Naive thymus-derived CD4-positive, alpha-beta T cell (primary cell): ENCODE results near the gene NLGN2. TPM values are rescaled to one million over a fixed set of nuclear protein-coding genes. Genes with fewer than 3 reads are reported as not detected.

Experiments
- ATAC-seq: fragments of 150-1000 bp; cut with Tn5 transposase; 2 replicates; pipeline ENCODE4 v1.10.0; 2021; ENCODE audit warnings: mild to moderate bottlenecking, moderate library complexity
- CTCF ChIA-PET: fragments of 350-600 bp; sonication (Branson Sonifier 250); formaldehyde crosslinking; loops from one replicate; lab custom pipeline; 2021; ENCODE audit warnings: antibody characterized with exemption; lab: Charles Lee
- POLR2A ChIA-PET: fragments of 350-600 bp; sonication (Branson Sonifier 250); formaldehyde crosslinking; loops from one replicate; lab custom pipeline; 2021; ENCODE audit warnings: antibody characterized with exemption, inconsistent platforms; lab: Charles Lee
- DNase-seq, 9 donors: peaks; one replicate each; pipeline versions ENCODE4 v3.0.0 to v3.0.0-alpha.2; 2020 to 2022; ENCODE audit warnings: mixed read lengths in 1 of 9
- H3K27ac ChIP-seq: one replicate; pipeline ENCODE4 v1.7.0; 2013; ENCODE audit warnings: mild to moderate bottlenecking, low read depth, low read length, moderate library complexity
- H3K27me3 ChIP-seq, 2 donors: one replicate each; pipeline ENCODE4 v1.7.0; 2013; ENCODE audit warnings: low read length in 2 of 2, mild to moderate bottlenecking in 2 of 2, moderate library complexity in 2 of 2; ENCODE audit not compliant: control insufficient read depth in 2 of 2, insufficient read depth in 2 of 2
- H3K36me3 ChIP-seq, 3 experiments: 1 replicate in 2 of 3; 2 replicates in 1 of 3; pipeline ENCODE4 v1.7.0; 2013; ENCODE audit warnings: low read length in 3 of 3, mild to moderate bottlenecking in 3 of 3, moderate library complexity in 1 of 3; ENCODE audit not compliant: insufficient read depth in 3 of 3, control insufficient read depth in 2 of 3
- H3K4me1 ChIP-seq, 2 donors: one replicate each; pipeline ENCODE4 v1.7.0; 2013; ENCODE audit warnings: low read length in 2 of 2, mild to moderate bottlenecking in 2 of 2, moderate library complexity in 1 of 2; ENCODE audit not compliant: control insufficient read depth in 2 of 2, insufficient read depth in 2 of 2
- H3K4me3 ChIP-seq: 2 replicates; pipeline ENCODE4 v1.7.0; 2013; ENCODE audit warnings: mild to moderate bottlenecking, low read length
- H3K9me3 ChIP-seq, 3 experiments: 1 replicate in 2 of 3; 2 replicates in 1 of 3; pipeline ENCODE4 v1.7.0; 2013; ENCODE audit warnings: low read length in 3 of 3; ENCODE audit not compliant: control insufficient read depth in 2 of 3
- H3K27ac Mint-ChIP-seq, 9 donors: one replicate each; pipeline ENCODE4 v1.8.0; 2020 to 2022; ENCODE audit warnings: mixed read lengths in 9 of 9, mild to moderate bottlenecking in 8 of 9, moderate library complexity in 5 of 9, inconsistent platforms in 2 of 9
- H3K27me3 Mint-ChIP-seq, 5 donors: one replicate each; pipeline ENCODE4 v1.8.0; 2021 to 2022; ENCODE audit warnings: mixed read lengths in 5 of 5, mild to moderate bottlenecking in 1 of 5
- H3K36me3 Mint-ChIP-seq, 5 donors: one replicate each; pipeline ENCODE4 v1.8.0; 2020 to 2022; ENCODE audit warnings: mixed read lengths in 5 of 5, mild to moderate bottlenecking in 3 of 5, inconsistent platforms in 1 of 5
- H3K4me1 Mint-ChIP-seq, 7 donors: one replicate each; pipeline ENCODE4 v1.8.0; 2020 to 2022; ENCODE audit warnings: mixed read lengths in 7 of 7, mild to moderate bottlenecking in 3 of 7, inconsistent platforms in 1 of 7
- H3K4me3 Mint-ChIP-seq, 10 donors: one replicate each; pipeline ENCODE4 v1.8.0; 2020 to 2022; ENCODE audit warnings: mild to moderate bottlenecking in 10 of 10, mixed read lengths in 10 of 10, moderate library complexity in 6 of 10, inconsistent platforms in 2 of 10
- H3K9me3 Mint-ChIP-seq, 11 donors: one replicate each; pipeline ENCODE4 v1.8.0; 2020 to 2022; ENCODE audit warnings: mixed read lengths in 11 of 11, mild to moderate bottlenecking in 4 of 11, inconsistent platforms in 1 of 11, moderate library complexity in 1 of 11
- intact Hi-C, 2 donors: fragments of 100-400 bp; cut with micrococcal nuclease; formaldehyde crosslinking; loops; one replicate each; pipeline ENCODE4 v1.15.1; 2023
- polyA plus RNA-seq, 2 donors: library from polyadenylated mRNA; unstranded; fragments of 300-500 nt; fragmentation: Illumina TruSeq; gene quantifications; one replicate each; pipeline ENCODE4 v1.2.3, GENCODE V29; 2021
- total RNA-seq, 6 experiments: library from RNA in 5 of 6; stranded (reverse) in 5 of 6; gene quantifications; 1 replicate in 5 of 6; 2 replicates in 1 of 6; pipeline ENCODE4 v1.2.3 and lab custom pipeline; 2021 to 2026

Gene NLGN2
- total and polyA plus RNA-seq, 7 experiments from 2014 or later, result 0.20 to 17.8 (median 8.6) TPM

- Mint-ChIP-seq H3K4me3 (no peak overlapping the region), H3K27me3 (peaks cover 0 to 3% (median 0%) of the 10 kb centered on the region in 5 donors), H3K27ac (no peak overlapping the region), H3K9me3 (no peaks in the 10 kb centered on the region), H3K4me1 (peaks cover 0 to 11% (median 0%) of the 10 kb centered on the region in 7 donors), H3K36me3 (no peaks in the 10 kb centered on the region)
- no peak for DNase-seq
- no peaks in the 10 kb centered on the region for H3K27me3 ChIP-seq
- no peaks in the 10 kb centered on the region for H3K36me3 ChIP-seq
- CTCF ChIA-PET, result no interaction called here
- intact Hi-C loops, result no loop called here
- POLR2A ChIA-PET, result no interaction called here
- no peaks in the 10 kb centered on the region for H3K9me3 ChIP-seq
- H3K4me1 ChIP-seq, result no peaks in the 10 kb centered on the region
- no peak for ATAC-seq
- H3K27ac ChIP-seq, result no peak overlapping the region
- H3K4me3 ChIP-seq, result no peak overlapping the region
Measured at GRCh38 chr17:7414837-7415236, 7.2 kb downstream of the NLGN2 start.

GRCh38 chr17:7415784-7416183, 8.1 kb downstream of the NLGN2 start:
- Mint-ChIP-seq H3K27me3 (no peaks in the 10 kb centered on the region), H3K4me3 (no peak overlapping the region), H3K4me1 (peaks cover 0 to 7% (median 0%) of the 10 kb centered on the region in 7 donors), H3K27ac (no peak overlapping the region), H3K36me3 (no peaks in the 10 kb centered on the region), H3K9me3 (no peaks in the 10 kb centered on the region)
- Histone ChIP-seq H3K9me3 (no peaks in the 10 kb centered on the region), H3K36me3 (no peaks in the 10 kb centered on the region), H3K27ac (no peak overlapping the region), H3K27me3 (no peaks in the 10 kb centered on the region), H3K4me3 (no peak overlapping the region), H3K4me1 (no peaks in the 10 kb centered on the region)
- intact Hi-C loops, result loop anchor here in 1 of 2 donors (1.0 to 2.0 kb wide), 2 partner anchors 59 to 135 kb away; partner anchors contain the start of gene SLC2A4
- DNase-seq (no peak), ATAC-seq (no peak)
- ChIA-PET POLR2A (no interaction called here), CTCF (no interaction called here)

GRCh38 chr17:7416323-7416722, 8.7 kb downstream of the NLGN2 start:
- Histone ChIP-seq H3K9me3 (no peaks in the 10 kb centered on the region), H3K36me3 (no peaks in the 10 kb centered on the region), H3K27me3 (no peaks in the 10 kb centered on the region), H3K27ac (no peak overlapping the region), H3K4me1 (no peaks in the 10 kb centered on the region), H3K4me3 (no peak overlapping the region)
- Mint-ChIP-seq H3K4me1 (peaks cover 0 to 7% (median 0%) of the 10 kb centered on the region in 7 donors), H3K9me3 (no peaks in the 10 kb centered on the region), H3K36me3 (no peaks in the 10 kb centered on the region), H3K27ac (peak overlapping the region in 1 of 9 donors; percentile 6), H3K4me3 (no peak overlapping the region), H3K27me3 (no peaks in the 10 kb centered on the region)
- no peak for ATAC-seq
- peak in 1 of 9 donors; percentile 12 for DNase-seq
- CTCF ChIA-PET, result no interaction called here
- intact Hi-C loops, result loop anchor here in 1 of 2 donors (1.0 to 2.0 kb wide), 2 partner anchors 60 to 136 kb away; partner anchors contain the start of gene SLC2A4
- POLR2A ChIA-PET, result interaction anchor here (1.0 kb wide), 1 partner anchor 13 kb away, joined by 3 read pairs; no protein-coding TSS in a partner anchor

GRCh38 chr17:7417056-7417655, 9.5 kb downstream of the NLGN2 start:
- Mint-ChIP-seq H3K4me3 (no peak overlapping the region), H3K27me3 (no peaks in the 10 kb centered on the region), H3K36me3 (no peaks in the 10 kb centered on the region), H3K27ac (no peak overlapping the region), H3K4me1 (peaks cover 0 to 7% (median 0%) of the 10 kb centered on the region in 7 donors), H3K9me3 (no peaks in the 10 kb centered on the region)
- ChIA-PET CTCF (interaction anchor here (0.5 to 0.7 kb wide), 2 partner anchors 17 to 61 kb away, joined by 3 to 4 read pairs; no protein-coding TSS in a partner anchor), POLR2A (interaction anchor here (0.7 to 1.0 kb wide), 2 partner anchors 14 to 44 kb away, joined by 3 read pairs; no protein-coding TSS in a partner anchor)
- DNase-seq (no peak), ATAC-seq (no peak)
- H3K36me3 ChIP-seq, result no peaks in the 10 kb centered on the region
- no peaks in the 10 kb centered on the region for H3K9me3 ChIP-seq
- intact Hi-C loops, result loop anchor here in 1 of 2 donors (2.0 kb wide), 1 partner anchor 136 kb away; the partner anchor contains the start of gene SLC2A4
- no peak overlapping the region for H3K27ac ChIP-seq
- no peaks in the 10 kb centered on the region for H3K4me1 ChIP-seq
- no peak overlapping the region for H3K4me3 ChIP-seq
- H3K27me3 ChIP-seq, result no peaks in the 10 kb centered on the region

GRCh38 chr17:7418472-7419152, 11.0 kb downstream of the NLGN2 start:
- peak overlapping the region in 1 of 9 donors; percentile 62 for H3K27ac Mint-ChIP-seq
- H3K9me3 ChIP-seq, result no peaks in the 10 kb centered on the region
- H3K4me3 ChIP-seq, result no peak overlapping the region
- no peak overlapping the region for H3K27ac ChIP-seq
- H3K27me3 Mint-ChIP-seq, result no peaks in the 10 kb centered on the region
- no peaks in the 10 kb centered on the region for H3K36me3 Mint-ChIP-seq
- no peaks in the 10 kb centered on the region for H3K27me3 ChIP-seq
- H3K4me1 Mint-ChIP-seq, result peaks cover 0 to 7% (median 0%) of the 10 kb centered on the region in 7 donors
- H3K4me1 ChIP-seq, result no peaks in the 10 kb centered on the region
- ChIA-PET POLR2A (no interaction called here), CTCF (no interaction called here)
- no peak for ATAC-seq
- no peak overlapping the region for H3K4me3 Mint-ChIP-seq
- intact Hi-C loops, result no loop called here
- H3K36me3 ChIP-seq, result no peaks in the 10 kb centered on the region
- DNase-seq, result no peak
- H3K9me3 Mint-ChIP-seq, result no peaks in the 10 kb centered on the region

- POLR2A ChIA-PET, result no interaction called here
- Histone ChIP-seq H3K9me3 (no peaks in the 10 kb centered on the region), H3K4me1 (no peaks in the 10 kb centered on the region), H3K27me3 (no peaks in the 10 kb centered on the region), H3K4me3 (no peak within 1 kb of the TSS), H3K27ac (no peak within 1 kb of the TSS), H3K36me3 (no peaks in the 10 kb centered on the region)
- DNase-seq (no peak), ATAC-seq (no peak)
- no peak within 1 kb of the TSS for H3K4me3 Mint-ChIP-seq
- intact Hi-C loops, result no loop called here
- peaks cover 0 to 3% (median 0%) of the 10 kb centered on the region in 5 donors for H3K27me3 Mint-ChIP-seq
- H3K4me1 Mint-ChIP-seq, result peaks cover 0 to 7% (median 0%) of the 10 kb centered on the region in 7 donors
- no peaks in the 10 kb centered on the region for H3K9me3 Mint-ChIP-seq
- peak within 1 kb of the TSS in 1 of 9 donors; percentile 38 for H3K27ac Mint-ChIP-seq
- CTCF ChIA-PET, result interaction anchor here (2.4 kb wide), 1 partner anchor 65 kb away, joined by 7 read pairs; the partner anchor contains the start of gene TMEM95
- no peaks in the 10 kb centered on the region for H3K36me3 Mint-ChIP-seq
Measured at GRCh38 chr17:7419819-7420610, 12.4 kb downstream of the NLGN2 start, which contains the start of gene SPEM1. SPEM1 (plus strand) TSS chr17:7420324; CDS start chr17:7420385, 61 bp downstream.
